Osteoblast (primary cell): ENCODE measurements around the gene SPATS2L. TPM values are rescaled to one million over a fixed set of nuclear protein-coding genes. Genes with fewer than 3 reads are reported as not detected.

Experiments
- DNase-seq: peaks from one replicate; pipeline ENCODE4 v3.0.0; 2011; ENCODE audit warnings: low spot score, mixed read lengths; ENCODE audit not compliant: insufficient read length; ENCODE audit errors: missing footprints
- H2AFZ ChIP-seq: 2 replicates; pipeline ENCODE4 v1.6.0; 2011; ENCODE audit warnings: mild to moderate bottlenecking, low read length
- H3K27ac ChIP-seq: 2 replicates; pipeline ENCODE4 v1.5.1; 2011; ENCODE audit warnings: mild to moderate bottlenecking, low read depth, low read length, moderate library complexity
- H3K27me3 ChIP-seq: 2 replicates; pipeline ENCODE4 v1.6.0; 2012; ENCODE audit warnings: mild to moderate bottlenecking, control low read depth, inconsistent platforms, low read length, moderate library complexity; ENCODE audit not compliant: insufficient read depth
- H3K36me3 ChIP-seq: 2 replicates; pipeline ENCODE4 v1.5.1; 2011; ENCODE audit warnings: mild to moderate bottlenecking, low read length, control low read depth, moderate library complexity; ENCODE audit not compliant: insufficient read depth
- H3K4me1 ChIP-seq: 2 replicates; pipeline ENCODE4 v1.5.1; 2011; ENCODE audit warnings: mild to moderate bottlenecking, low read length, control low read depth, moderate library complexity; ENCODE audit not compliant: insufficient read depth
- H3K4me2 ChIP-seq: 2 replicates; pipeline ENCODE4 v1.6.0; 2011; ENCODE audit warnings: mild to moderate bottlenecking, low read length; ENCODE audit not compliant: insufficient read depth
- H3K4me3 ChIP-seq: fragments of 200-600 bp; sonication (generic); 3 replicates; pipeline ENCODE4 v1.5.1; 2012; ENCODE audit warnings: mild to moderate bottlenecking, low read length, inconsistent platforms; ENCODE audit not compliant: insufficient read depth
- H3K79me2 ChIP-seq: 2 replicates; pipeline ENCODE4 v1.6.0; 2012; ENCODE audit warnings: mild to moderate bottlenecking, low read length, control low read depth, inconsistent platforms; ENCODE audit not compliant: insufficient read depth
- H3K9me3 ChIP-seq: 2 replicates; pipeline ENCODE4 v1.5.1; 2011; ENCODE audit warnings: low read depth, low read length, control low read depth
- H4K20me1 ChIP-seq: 2 replicates; pipeline ENCODE4 v1.6.0; 2012; ENCODE audit warnings: mild to moderate bottlenecking, low read length, control low read depth; ENCODE audit not compliant: insufficient read depth
- total RNA-seq: library from RNA; depleted of rRNA; stranded (reverse); fragments of >200 nt; gene quantifications from 2 replicates; pipeline ENCODE4 v1.2.3, GENCODE V29; 2012
- TF ChIP-seq, protein P1 (sequence below): IDR thresholded peaks from 2 replicates; pipeline ENCODE4 v1.5.1; 2011; ENCODE audit warnings: mild to moderate bottlenecking, low read depth, low read length, moderate library complexity; ENCODE audit errors: extremely low read depth

The SPATS2L gene
- total RNA-seq, 1 donor = 74.6 TPM

DNA sequence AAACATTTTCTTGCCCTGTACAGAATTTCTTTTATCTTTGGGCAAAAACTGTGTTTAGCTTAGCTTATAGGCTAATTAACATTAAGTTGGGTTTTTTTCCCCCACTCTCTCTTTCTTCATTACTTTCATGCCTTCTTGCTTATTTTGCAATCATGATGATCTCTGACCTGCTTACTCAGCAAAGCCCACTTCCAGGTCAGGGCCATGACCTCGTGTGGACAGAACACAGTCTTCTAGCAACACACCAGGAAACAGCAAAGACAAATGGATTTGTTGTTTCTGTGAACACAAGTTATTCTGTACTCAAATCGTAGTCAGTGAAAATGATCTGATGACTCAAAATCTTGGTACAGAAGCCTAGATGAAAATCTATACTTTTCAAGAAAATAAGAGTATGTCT is 60.7 kb downstream of the SPATS2L start:
- Histone ChIP-seq H3K4me2 (no peak overlapping the region), H3K36me3 (no peaks in the 10 kb centered on the region), H3K27ac (peak overlapping the region; percentile 44), H2AFZ (no peak overlapping the region), H3K4me3 (no peak overlapping the region), H4K20me1 (no peaks in the 10 kb centered on the region), H3K79me2 (peaks cover 63% of the 10 kb centered on the region), H3K27me3 (no peaks in the 10 kb centered on the region), H3K9me3 (no peaks in the 10 kb centered on the region), H3K4me1 (peaks cover 7% of the 10 kb centered on the region)
- TF ChIP-seq, protein P1, sequence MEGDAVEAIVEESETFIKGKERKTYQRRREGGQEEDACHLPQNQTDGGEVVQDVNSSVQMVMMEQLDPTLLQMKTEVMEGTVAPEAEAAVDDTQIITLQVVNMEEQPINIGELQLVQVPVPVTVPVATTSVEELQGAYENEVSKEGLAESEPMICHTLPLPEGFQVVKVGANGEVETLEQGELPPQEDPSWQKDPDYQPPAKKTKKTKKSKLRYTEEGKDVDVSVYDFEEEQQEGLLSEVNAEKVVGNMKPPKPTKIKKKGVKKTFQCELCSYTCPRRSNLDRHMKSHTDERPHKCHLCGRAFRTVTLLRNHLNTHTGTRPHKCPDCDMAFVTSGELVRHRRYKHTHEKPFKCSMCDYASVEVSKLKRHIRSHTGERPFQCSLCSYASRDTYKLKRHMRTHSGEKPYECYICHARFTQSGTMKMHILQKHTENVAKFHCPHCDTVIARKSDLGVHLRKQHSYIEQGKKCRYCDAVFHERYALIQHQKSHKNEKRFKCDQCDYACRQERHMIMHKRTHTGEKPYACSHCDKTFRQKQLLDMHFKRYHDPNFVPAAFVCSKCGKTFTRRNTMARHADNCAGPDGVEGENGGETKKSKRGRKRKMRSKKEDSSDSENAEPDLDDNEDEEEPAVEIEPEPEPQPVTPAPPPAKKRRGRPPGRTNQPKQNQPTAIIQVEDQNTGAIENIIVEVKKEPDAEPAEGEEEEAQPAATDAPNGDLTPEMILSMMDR = no peak
- DNase-seq = no peak

DNA sequence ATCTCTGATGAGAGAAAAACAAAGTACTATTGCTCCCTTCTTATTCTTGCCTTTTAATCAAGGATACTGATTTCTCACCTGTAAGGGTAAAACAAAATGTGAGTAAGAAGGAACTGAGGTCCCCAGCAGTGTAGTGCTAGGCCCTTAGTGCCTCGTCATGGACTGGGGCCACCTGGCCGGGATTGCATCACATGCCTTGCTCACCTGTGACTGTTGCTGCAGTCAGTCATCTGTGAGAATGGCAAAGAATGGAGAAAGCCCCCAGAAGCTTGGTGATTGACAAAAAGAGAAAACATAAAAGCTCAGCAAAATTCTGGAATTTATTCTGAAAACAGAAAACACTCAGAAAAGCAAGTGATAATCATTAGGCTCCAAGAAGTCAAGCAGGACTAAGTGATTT is 63.4 kb downstream of the SPATS2L start:
- no peak overlapping the region for H3K4me3 ChIP-seq
- H2AFZ ChIP-seq = no peak overlapping the region
- no peaks in the 10 kb centered on the region for H3K27me3 ChIP-seq
- TF ChIP-seq, protein P1 = no peak
- peaks cover 53% of the 10 kb centered on the region for H3K79me2 ChIP-seq
- no peaks in the 10 kb centered on the region for H4K20me1 ChIP-seq
- no peak overlapping the region for H3K4me2 ChIP-seq
- peaks cover 14% of the 10 kb centered on the region for H3K4me1 ChIP-seq
- no peak for DNase-seq
- no peak overlapping the region for H3K27ac ChIP-seq
- H3K36me3 ChIP-seq = peaks cover 4% of the 10 kb centered on the region
- no peaks in the 10 kb centered on the region for H3K9me3 ChIP-seq

DNA sequence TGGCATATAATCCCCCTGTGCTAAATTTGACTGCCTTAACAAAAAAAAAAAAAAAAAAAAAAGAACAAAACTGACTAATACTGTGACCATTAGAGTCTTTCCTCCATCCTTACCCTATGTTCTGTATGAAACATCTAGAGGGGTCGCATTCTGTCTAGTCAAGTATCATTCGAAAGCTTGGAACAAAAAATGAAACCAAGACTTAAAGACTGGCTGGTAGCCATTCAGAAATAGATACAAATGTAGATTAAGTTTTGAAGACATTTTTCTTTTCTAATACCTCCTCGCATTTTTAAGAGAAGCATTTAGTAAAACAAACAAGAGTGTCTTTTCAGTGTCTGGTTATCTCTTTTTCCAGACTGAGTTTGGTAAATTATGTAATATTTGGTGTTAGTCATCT is 66.7 kb downstream of the SPATS2L start:
- Histone ChIP-seq H3K4me2 (peak overlapping the region; percentile 8), H3K27me3 (no peaks in the 10 kb centered on the region), H3K27ac (no peak overlapping the region), H3K4me3 (no peak overlapping the region), H3K79me2 (peaks cover 56% of the 10 kb centered on the region), H3K36me3 (peaks cover 4% of the 10 kb centered on the region), H3K9me3 (no peaks in the 10 kb centered on the region), H3K4me1 (peaks cover 24% of the 10 kb centered on the region), H4K20me1 (no peaks in the 10 kb centered on the region), H2AFZ (no peak overlapping the region)
- no peak for DNase-seq
- TF ChIP-seq, protein P1 = no peak

DNA sequence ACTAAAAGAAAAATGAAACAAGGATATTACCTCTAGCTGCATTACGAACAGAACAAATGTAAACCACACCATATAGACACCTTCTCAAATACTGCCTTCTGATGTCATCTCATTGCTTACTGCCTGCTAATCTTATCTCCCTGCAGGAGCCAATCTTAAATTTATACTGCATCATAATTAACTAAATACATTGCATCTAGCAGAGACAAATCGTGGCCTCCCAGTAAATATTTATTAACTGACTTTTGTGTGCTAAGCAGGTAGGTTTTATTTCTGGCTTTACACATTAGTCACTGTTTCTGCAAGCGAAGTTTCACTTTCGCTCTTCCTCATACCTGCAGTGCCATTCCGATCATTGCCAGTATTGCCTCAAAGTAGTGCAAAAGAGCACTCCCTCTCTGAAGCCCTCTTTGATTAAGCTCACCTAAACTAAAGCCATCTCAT is 67.5 kb downstream of the SPATS2L start:
- Histone ChIP-seq H3K4me1 (peaks cover 31% of the 10 kb centered on the region), H3K9me3 (no peaks in the 10 kb centered on the region), H3K4me3 (no peak overlapping the region), H3K27me3 (no peaks in the 10 kb centered on the region), H3K79me2 (peaks cover 58% of the 10 kb centered on the region), H3K4me2 (no peak overlapping the region), H3K36me3 (peaks cover 4% of the 10 kb centered on the region), H4K20me1 (no peaks in the 10 kb centered on the region), H2AFZ (no peak overlapping the region), H3K27ac (no peak overlapping the region)
- TF ChIP-seq, protein P1 = no peak
- DNase-seq = no peak
